HG02642 (cell line): Measurements from ENCODE around the gene BEND6.
"Not testable (repeated sequence)": the region's sequence is repeated elsewhere in the genome, so short reads cannot be mapped to it uniquely, and the experiment has no call there.

Experiments used
- ATAC-seq: cut with Tn5 transposase; IDR thresholded peaks from one replicate; pipeline ENCODE4 v1.9.1; 2021; ENCODE audit warnings: mild to moderate bottlenecking; ENCODE audit not compliant: unreplicated experiment, poor library complexity

Gene BEND6

GRCh38 chr6:56970849-56971248 is 15.9 kb downstream of the BEND6 start:
- no peak for ATAC-seq

GRCh38 chr6:56977192-56977591 is 22.3 kb downstream of the BEND6 start:
- no peak for ATAC-seq

GRCh38 chr6:56978530-56978929 is 23.6 kb downstream of the BEND6 start:
- ATAC-seq: no peak

- ATAC-seq: no peak
Observed at GRCh38 chr6:56984361-56984760, 29.5 kb downstream of the BEND6 start.

GRCh38 chr6:56984884-56985283 is 30.0 kb downstream of the BEND6 start:
- no peak for ATAC-seq

- ATAC-seq: no peak
Observed at GRCh38 chr6:56986611-56987010, 31.7 kb downstream of the BEND6 start.

- ATAC-seq: no peak
Observed at GRCh38 chr6:56988145-56988544, 33.2 kb downstream of the BEND6 start.

- no peak for ATAC-seq
Observed at GRCh38 chr6:56992036-56992435, 37.1 kb downstream of the BEND6 start.

- ATAC-seq: no peak
Observed at GRCh38 chr6:56992703-56993102, 37.8 kb downstream of the BEND6 start.

- no peak for ATAC-seq
Observed at GRCh38 chr6:56995347-56995902, 40.5 kb downstream of the BEND6 start.

GRCh38 chr6:56996401-56996800 is 41.5 kb downstream of the BEND6 start:
- no peak for ATAC-seq

GRCh38 chr6:56999049-56999448 is 44.1 kb downstream of the BEND6 start:
- ATAC-seq: no peak

- ATAC-seq: not testable (repeated sequence)
Observed at GRCh38 chr6:56999748-57000147, 44.8 kb downstream of the BEND6 start.

- no peak for ATAC-seq
Observed at GRCh38 chr6:57002197-57002596, 47.3 kb downstream of the BEND6 start.

GRCh38 chr6:57004292-57004691 is 49.4 kb downstream of the BEND6 start:
- no peak for ATAC-seq

GRCh38 chr6:57006101-57006500 is 51.2 kb downstream of the BEND6 start:
- no peak for ATAC-seq

GRCh38 chr6:57008069-57008468 is 53.2 kb downstream of the BEND6 start:
- not testable (repeated sequence) for ATAC-seq

- no peak for ATAC-seq
Observed at GRCh38 chr6:57013521-57013926, 58.6 kb downstream of the BEND6 start.

GRCh38 chr6:57017069-57017468 is 62.2 kb downstream of the BEND6 start:
- no peak for ATAC-seq

- ATAC-seq: no peak
Observed at GRCh38 chr6:57017841-57018240, 62.9 kb downstream of the BEND6 start.

- ATAC-seq: no peak
Observed at GRCh38 chr6:57019434-57019833, 64.5 kb downstream of the BEND6 start.

GRCh38 chr6:57021086-57021720 is 66.3 kb downstream of the BEND6 start:
- peak; percentile 78 for ATAC-seq
